GM12892 (cell line): ENCODE data around the gene KCTD3.

Experiments
- POLR2A ChIP-seq: IDR thresholded peaks from 2 replicates; pipeline ENCODE4 v1.6.1; 2011; ENCODE audit warnings: low read depth, low read length, control low read depth
- POLR2AphosphoS5 ChIP-seq: IDR thresholded peaks from 2 replicates; pipeline ENCODE4 v1.6.1; 2011; ENCODE audit warnings: low read depth, low read length, control low read depth
- TAF1 ChIP-seq: IDR thresholded peaks from 2 replicates; pipeline ENCODE4 v1.6.1; 2011; ENCODE audit warnings: low read depth, mild to moderate bottlenecking, control low read depth, low read length, borderline replicate concordance

- TF ChIP-seq POLR2AphosphoS5 (no peak), POLR2A (no peak), TAF1 (no peak)
Observed at GRCh38 chr1:215608646-215609045, 41.5 kb downstream of the KCTD3 start.
